Ascending aorta (tissue), 2 donors: ENCODE data around the gene MUCL3. TPM values are rescaled to one million over a fixed set of nuclear protein-coding genes. Genes with fewer than 3 reads are reported as not detected.

ENCODE experiments used
- DNase-seq, 2 donors: peaks; one replicate each; pipeline ENCODE4 v3.0.0-alpha.2; 2019; ENCODE audit warnings: low spot score in 2 of 2
- H3K27ac ChIP-seq, 2 donors: fragments of 200-600 bp; sonication (generic); one replicate each; pipeline ENCODE4 v1.5.1; 2016 to 2017; ENCODE audit warnings: mild to moderate bottlenecking in 1 of 2
- H3K27me3 ChIP-seq: fragments of 200-600 bp; sonication (generic); one replicate; pipeline ENCODE4 v1.5.1; 2017
- H3K36me3 ChIP-seq, 2 donors: fragments of 200-600 bp; sonication (generic); one replicate each; pipeline ENCODE4 v1.5.1; 2016
- H3K4me1 ChIP-seq, 2 donors: fragments of 200-600 bp; sonication (generic); one replicate each; pipeline ENCODE4 v1.5.1; 2016 to 2017; ENCODE audit warnings: mild to moderate bottlenecking in 1 of 2
- H3K4me3 ChIP-seq, 2 donors: fragments of 200-600 bp; sonication (generic); one replicate each; pipeline ENCODE4 v1.5.1; 2016 to 2017; ENCODE audit warnings: mild to moderate bottlenecking in 1 of 2
- H3K9me3 ChIP-seq, 2 donors: fragments of 200-600 bp; sonication (generic); one replicate each; pipeline ENCODE4 v1.5.1; 2016
- CTCF ChIP-seq, 3 experiments: fragments of 200-600 bp in 2 of 3; fragments of 450-650 bp in 1 of 3; sonication (generic) in 2 of 3; IDR thresholded peaks; one replicate each; pipeline ENCODE4 v1.5.1; 2016 to 2019; ENCODE audit warnings: antibody characterized with exemption in 3 of 3, mild to moderate bottlenecking in 1 of 3, moderate library complexity in 1 of 3
- intact Hi-C: fragments of 100-400 bp; cut with DNase I; formaldehyde crosslinking; loops from one replicate; pipeline ENCODE4 v1.15.1; 2023
- total RNA-seq: library from RNA; depleted of rRNA; stranded (reverse); fragments of >200 nt; gene quantifications from one replicate; pipeline ENCODE4 v1.1.0, GENCODE V29; 2016

Gene MUCL3
- total RNA-seq, 1 donor from 2014 or later: not detected

- peak; percentile 72 to 95 for DNase-seq
- intact Hi-C loops: loop anchor here (1.0 to 10.0 kb wide), 5 partner anchors 29 to 429 kb away; partner anchors contain the start of genes DDR1, FLOT1 and HLA-E
- H3K27ac ChIP-seq: peak within 1 kb of the TSS; percentile 78 to 86
- H3K4me1 ChIP-seq: peaks cover 4 to 16% of the 10 kb centered on the region in 2 donors
- no peaks in the 10 kb centered on the region for H3K9me3 ChIP-seq
- H3K36me3 ChIP-seq: peaks cover 20 to 47% of the 10 kb centered on the region in 2 donors
- H3K27me3 ChIP-seq: no peaks in the 10 kb centered on the region
- TF ChIP-seq CTCF (IDR thresholded peaks at IDR 0.05): peak in 2 of 3 experiments; percentile 17 to 45
- peak within 1 kb of the TSS; percentile 60 to 65 for H3K4me3 ChIP-seq
Measured at GRCh38 chr6:30914076-30914853, 26.5 kb upstream of the MUCL3 start, which contains the start of gene VARS2. Gene VARS2 (plus strand): TSS chr6:30914238. CDS start chr6:30914837, 599 bp downstream.

DNA sequence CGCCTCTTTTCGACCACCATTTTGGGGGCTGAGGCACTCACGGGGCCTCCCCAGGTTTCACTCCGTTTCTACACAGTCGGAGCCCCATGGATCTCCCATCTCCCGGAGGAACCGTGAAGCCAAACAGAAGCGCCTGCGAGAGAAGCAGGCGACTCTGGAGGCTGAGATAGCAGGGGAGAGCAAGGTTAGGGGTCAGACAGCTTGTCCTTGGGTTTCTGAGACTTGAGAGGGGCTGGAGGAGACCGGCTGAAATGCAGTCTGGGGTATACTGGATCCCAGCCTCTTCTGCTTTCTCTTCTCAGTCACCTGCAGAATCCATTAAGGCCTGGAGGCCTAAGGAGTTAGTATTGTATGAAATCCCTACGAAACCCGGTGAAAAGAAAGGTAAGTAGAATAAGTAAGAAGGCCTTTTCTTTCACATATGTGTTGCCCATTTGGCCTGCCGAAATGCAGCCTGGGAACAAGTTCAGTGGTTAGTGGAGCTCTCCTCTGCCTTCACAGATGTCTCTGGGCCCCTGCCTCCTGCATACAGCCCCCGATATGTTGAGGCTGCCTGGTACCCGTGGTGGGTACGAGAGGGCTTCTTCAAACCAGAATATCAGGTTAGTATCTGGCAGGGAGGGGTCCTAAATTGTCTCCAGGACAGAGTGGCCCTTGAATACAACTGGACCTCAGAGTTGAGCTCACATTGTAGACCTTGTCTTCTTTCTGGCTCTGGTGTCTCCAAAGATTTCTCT is 25.8 kb upstream of the MUCL3 start:
- intact Hi-C loops: loop anchor here (1.0 to 10.0 kb wide), 6 partner anchors 30 to 430 kb away; partner anchors contain the start of genes DDR1, FLOT1 and HLA-E
- Histone ChIP-seq H3K9me3 (no peaks in the 10 kb centered on the region), H3K27me3 (no peaks in the 10 kb centered on the region), H3K4me3 (peak overlapping the region; percentile 60 to 65), H3K4me1 (peaks cover 4 to 16% of the 10 kb centered on the region in 2 donors), H3K27ac (peak overlapping the region; percentile 78 to 86), H3K36me3 (peaks cover 21 to 51% of the 10 kb centered on the region in 2 donors)
- DNase-seq: no peak
- no peak for TF ChIP-seq CTCF (IDR thresholded peaks at IDR 0.05)

DNA sequence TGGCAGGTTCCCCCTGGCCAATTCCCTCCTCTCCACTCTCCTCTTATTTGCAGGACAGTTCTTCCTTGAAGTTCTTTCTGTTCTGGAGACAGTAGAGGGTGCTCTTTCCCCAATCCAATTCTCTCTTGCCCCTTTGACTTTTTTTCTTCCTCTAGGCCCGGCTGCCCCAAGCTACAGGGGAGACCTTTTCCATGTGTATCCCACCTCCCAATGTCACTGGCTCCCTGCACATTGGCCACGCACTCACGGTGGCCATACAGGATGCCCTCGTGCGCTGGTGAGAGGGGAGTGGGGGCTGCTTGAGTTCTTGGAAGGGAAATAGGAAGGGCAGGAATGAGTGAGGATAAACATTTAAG is 25.2 kb upstream of the MUCL3 start:
- H3K4me3 ChIP-seq: peak overlapping the region in 1 of 2 donors; percentile 65
- no peaks in the 10 kb centered on the region for H3K9me3 ChIP-seq
- no peak for DNase-seq
- intact Hi-C loops: loop anchor here (1.0 to 10.0 kb wide), 5 partner anchors 31 to 431 kb away; partner anchors contain the start of genes DDR1, FLOT1 and HLA-E
- H3K27ac ChIP-seq: peak overlapping the region; percentile 78 to 86
- H3K36me3 ChIP-seq: peaks cover 19 to 53% of the 10 kb centered on the region in 2 donors
- TF ChIP-seq CTCF (IDR thresholded peaks at IDR 0.05): peak; percentile 10 to 66 (median 41)
- H3K4me1 ChIP-seq: peaks cover 4 to 16% of the 10 kb centered on the region in 2 donors
- H3K27me3 ChIP-seq: no peaks in the 10 kb centered on the region

- H3K4me3 ChIP-seq: no peak overlapping the region
- intact Hi-C loops: loop anchor here (10.0 kb wide), 1 partner anchor 432 kb away; the partner anchor contains the start of gene HLA-E
- no peak overlapping the region for H3K27ac ChIP-seq
- no peak for DNase-seq
- no peak for TF ChIP-seq CTCF (IDR thresholded peaks at IDR 0.05)
- peaks cover 4 to 16% of the 10 kb centered on the region in 2 donors for H3K4me1 ChIP-seq
- H3K9me3 ChIP-seq: no peaks in the 10 kb centered on the region
- no peaks in the 10 kb centered on the region for H3K27me3 ChIP-seq
- H3K36me3 ChIP-seq: peaks cover 26 to 54% of the 10 kb centered on the region in 2 donors
Measured at GRCh38 chr6:30917041-30917440, 23.7 kb upstream of the MUCL3 start.

GRCh38 chr6:30917487-30917886 is 23.3 kb upstream of the MUCL3 start:
- no peak for DNase-seq
- TF ChIP-seq CTCF (IDR thresholded peaks at IDR 0.05): no peak
- intact Hi-C loops: loop anchor here (10.0 kb wide), 1 partner anchor 433 kb away; the partner anchor contains the start of gene HLA-E

More at GRCh38 chr6:30917487-30917886, 23.3 kb upstream of the MUCL3 start:
- no peak overlapping the region for H3K4me3 ChIP-seq
- no peaks in the 10 kb centered on the region for H3K9me3 ChIP-seq
- H3K4me1 ChIP-seq: peaks cover 4 to 16% of the 10 kb centered on the region in 2 donors
- H3K27me3 ChIP-seq: no peaks in the 10 kb centered on the region
- no peak overlapping the region for H3K27ac ChIP-seq
- peaks cover 30 to 54% of the 10 kb centered on the region in 2 donors for H3K36me3 ChIP-seq
